Retinal pigment epithelial cell (primary cell): Measurements from ENCODE around the gene SEMA3E.

Experiments used
- DNase-seq: peaks from one replicate; pipeline ENCODE4 v3.0.0-alpha.2; 2010; ENCODE audit warnings: low read depth
- H3K4me3 ChIP-seq: 2 replicates; pipeline ENCODE4 v1.5.1; 2011; ENCODE audit warnings: mild to moderate bottlenecking, low read length, control low read depth, moderate library complexity
- CTCF ChIP-seq: conservative IDR thresholded peaks from 2 replicates; pipeline ENCODE4 v1.5.1; 2011; ENCODE audit warnings: low read depth, low read length, control low read depth, inconsistent platforms

The SEMA3E gene

GRCh38 chr7:83643012-83643411 is 5.9 kb downstream of the SEMA3E start:
- TF ChIP-seq CTCF = no peak
- DNase-seq = no peak

GRCh38 chr7:83640731-83641537 is 8.0 kb downstream of the SEMA3E start:
- no peak for DNase-seq
- TF ChIP-seq CTCF = no peak
- no peak overlapping the region for H3K4me3 ChIP-seq

More at GRCh38 chr7:83643012-83643411, 5.9 kb downstream of the SEMA3E start:
- H3K4me3 ChIP-seq = no peak overlapping the region

GRCh38 chr7:83640240-83640639 is 8.7 kb downstream of the SEMA3E start:
- no peak for TF ChIP-seq CTCF
- H3K4me3 ChIP-seq = no peak overlapping the region
- DNase-seq = no peak

GRCh38 chr7:83633516-83633915 is 15.4 kb downstream of the SEMA3E start:
- no peak overlapping the region for H3K4me3 ChIP-seq
- TF ChIP-seq CTCF = no peak
- no peak for DNase-seq

- no peak overlapping the region for H3K4me3 ChIP-seq
- DNase-seq = no peak
- TF ChIP-seq CTCF = no peak
Measured at GRCh38 chr7:83629117-83629880, 19.6 kb downstream of the SEMA3E start.

- no peak for DNase-seq
- no peak for TF ChIP-seq CTCF
- H3K4me3 ChIP-seq = no peak overlapping the region
Measured at GRCh38 chr7:83617858-83618257, 31.1 kb downstream of the SEMA3E start.

GRCh38 chr7:83614112-83614511 is 34.8 kb downstream of the SEMA3E start:
- DNase-seq = no peak
- H3K4me3 ChIP-seq = no peak overlapping the region
- no peak for TF ChIP-seq CTCF
